GM19372 (cell line): ENCODE results near the gene AMIGO2.
"Not testable (repeated sequence)": the region's sequence is repeated elsewhere in the genome, so short reads cannot be mapped to it uniquely, and the experiment has no call there.

Source experiments
- ATAC-seq: cut with Tn5 transposase; IDR thresholded peaks from one replicate; pipeline ENCODE4 v1.9.1; 2021; ENCODE audit warnings: mild to moderate bottlenecking, low read depth, moderate library complexity; ENCODE audit not compliant: unreplicated experiment

The AMIGO2 gene

GRCh38 chr12:47079468-47079980 is at the start of gene AMIGO2, which contains the start of gene PCED1B:
Gene AMIGO2, minus strand, starts transcription at chr12:47079959. Its CDS starts 957 bp downstream, at chr12:47079002.
Gene PCED1B, plus strand, starts transcription at chr12:47079621. Its CDS starts 155,443 bp downstream, at chr12:47235064.
- peak; percentile 53 for ATAC-seq

- ATAC-seq = no peak
These were observed 46.5 kb upstream of the AMIGO2 start for GRCh38 chr12:47126246-47126645.

GRCh38 chr12:47124451-47124850 is 44.7 kb upstream of the AMIGO2 start:
- ATAC-seq = no peak

- no peak for ATAC-seq
These were observed 44.0 kb upstream of the AMIGO2 start for GRCh38 chr12:47123730-47124129.

- no peak for ATAC-seq
These were observed 42.8 kb upstream of the AMIGO2 start for GRCh38 chr12:47122602-47123001.

- ATAC-seq = no peak
These were observed 41.4 kb upstream of the AMIGO2 start for GRCh38 chr12:47121146-47121545.

GRCh38 chr12:47120736-47121135 is 41.0 kb upstream of the AMIGO2 start:
- no peak for ATAC-seq

GRCh38 chr12:47117305-47117704 is 37.5 kb upstream of the AMIGO2 start:
- not testable (repeated sequence) for ATAC-seq

- ATAC-seq = no peak
These were observed 34.7 kb upstream of the AMIGO2 start for GRCh38 chr12:47114481-47114892.

- ATAC-seq = no peak
These were observed 32.9 kb upstream of the AMIGO2 start for GRCh38 chr12:47112679-47113078.

GRCh38 chr12:47111854-47112253 is 32.1 kb upstream of the AMIGO2 start:
- no peak for ATAC-seq

GRCh38 chr12:47111392-47111778 is 31.6 kb upstream of the AMIGO2 start:
- no peak for ATAC-seq

GRCh38 chr12:47110718-47111391 is 31.1 kb upstream of the AMIGO2 start:
- ATAC-seq = no peak

GRCh38 chr12:47110011-47110541 is 30.3 kb upstream of the AMIGO2 start:
- no peak for ATAC-seq

GRCh38 chr12:47107926-47108325 is 28.2 kb upstream of the AMIGO2 start:
- ATAC-seq = no peak

- ATAC-seq = no peak
These were observed 27.7 kb upstream of the AMIGO2 start for GRCh38 chr12:47107446-47107845.

- no peak for ATAC-seq
These were observed 26.3 kb upstream of the AMIGO2 start for GRCh38 chr12:47105914-47106674.

- ATAC-seq = no peak
These were observed 23.3 kb upstream of the AMIGO2 start for GRCh38 chr12:47102845-47103651.

- ATAC-seq = no peak
These were observed 22.6 kb upstream of the AMIGO2 start for GRCh38 chr12:47102406-47102805.

- ATAC-seq = no peak
These were observed 20.4 kb upstream of the AMIGO2 start for GRCh38 chr12:47100160-47100559.

GRCh38 chr12:47099610-47100009 is 19.9 kb upstream of the AMIGO2 start:
- ATAC-seq = no peak
